Muscle of leg (tissue), 11 donors: ENCODE results near the gene ECSCR. TPM values are rescaled to one million over a fixed set of nuclear protein-coding genes. Genes with fewer than 3 reads are reported as not detected.

Experiments used
- DNase-seq: peaks from one replicate; pipeline ENCODE4 v3.0.0; 2013
- H3K27ac ChIP-seq: one replicate; pipeline ENCODE4 v1.5.1; 2013; ENCODE audit warnings: mild to moderate bottlenecking, low read length, control low read depth
- H3K27me3 ChIP-seq: one replicate; pipeline ENCODE4 v1.6.1; 2013; ENCODE audit warnings: low read length; ENCODE audit not compliant: control insufficient read depth, insufficient read depth
- H3K36me3 ChIP-seq: one replicate; pipeline ENCODE4 v1.6.1; 2013; ENCODE audit warnings: low read length; ENCODE audit not compliant: control insufficient read depth, insufficient read depth
- H3K4me1 ChIP-seq: one replicate; pipeline ENCODE4 v1.6.1; 2013; ENCODE audit warnings: low read length; ENCODE audit not compliant: control insufficient read depth, insufficient read depth
- H3K4me3 ChIP-seq: one replicate; pipeline ENCODE4 v1.5.1; 2013; ENCODE audit warnings: low read length, control low read depth
- H3K9me3 ChIP-seq: replicated peaks from 2 replicates; pipeline ENCODE4 v1.6.1; 2013; ENCODE audit warnings: low read depth, low read length; ENCODE audit not compliant: control insufficient read depth
- WGBS: methylation state at CpG from one replicate; pipeline ENCODE4 v1.1.5; 2013; ENCODE audit warnings: missing lambda C conversion rate; ENCODE audit not compliant: insufficient coverage; 5-methylcytosine and 5-hydroxymethylcytosine counted together
- polyA plus RNA-seq, 8 donors: library from polyadenylated mRNA; unstranded; fragments of 120-200 nt; gene quantifications; one replicate each; pipeline versions ENCODE4 v1.2.1 to v1.2.3, GENCODE V29; 2013; ENCODE audit warnings: inconsistent platforms in 1 of 8, low replicate concordance in 1 of 8; ENCODE audit not compliant: insufficient read length in 8 of 8, insufficient read depth in 1 of 8
- total RNA-seq: library from RNA; stranded (reverse); fragments of 120-200 nt; gene quantifications from one replicate; pipeline ENCODE4 v1.2.4, GENCODE V29; 2013

The ECSCR gene
- total and polyA plus RNA-seq, 9 donors, result 30.9 to 47.9 (median 35.8) TPM

DNA sequence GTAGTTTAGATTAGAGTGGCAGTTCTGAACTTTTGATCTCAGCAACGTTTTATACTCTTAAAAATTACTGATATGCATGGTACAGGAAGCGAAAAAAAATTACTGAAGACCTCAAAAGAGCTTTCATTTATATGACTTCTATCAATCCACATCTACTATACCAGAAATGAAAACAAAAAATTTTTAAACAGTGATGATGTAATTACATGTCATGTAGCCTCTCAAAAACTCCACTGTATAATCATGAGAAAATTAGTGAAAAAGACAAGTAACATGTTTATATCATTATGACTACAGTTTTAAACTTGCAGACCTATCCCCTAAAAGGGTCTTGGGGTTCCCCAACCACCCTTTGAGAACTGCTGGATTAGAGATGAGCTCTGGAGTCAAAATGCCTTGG, 32.5 kb downstream of the ECSCR start:
- no peak for DNase-seq
- Histone ChIP-seq H3K4me3 (no peak overlapping the region), H3K9me3 (no peaks in the 10 kb centered on the region), H3K27ac (no peak overlapping the region), H3K4me1 (no peaks in the 10 kb centered on the region), H3K27me3 (no peaks in the 10 kb centered on the region), H3K36me3 (peaks cover 44% of the 10 kb centered on the region)
- no CpG with 5 or more reads among the region's 2 CpGs for WGBS

DNA sequence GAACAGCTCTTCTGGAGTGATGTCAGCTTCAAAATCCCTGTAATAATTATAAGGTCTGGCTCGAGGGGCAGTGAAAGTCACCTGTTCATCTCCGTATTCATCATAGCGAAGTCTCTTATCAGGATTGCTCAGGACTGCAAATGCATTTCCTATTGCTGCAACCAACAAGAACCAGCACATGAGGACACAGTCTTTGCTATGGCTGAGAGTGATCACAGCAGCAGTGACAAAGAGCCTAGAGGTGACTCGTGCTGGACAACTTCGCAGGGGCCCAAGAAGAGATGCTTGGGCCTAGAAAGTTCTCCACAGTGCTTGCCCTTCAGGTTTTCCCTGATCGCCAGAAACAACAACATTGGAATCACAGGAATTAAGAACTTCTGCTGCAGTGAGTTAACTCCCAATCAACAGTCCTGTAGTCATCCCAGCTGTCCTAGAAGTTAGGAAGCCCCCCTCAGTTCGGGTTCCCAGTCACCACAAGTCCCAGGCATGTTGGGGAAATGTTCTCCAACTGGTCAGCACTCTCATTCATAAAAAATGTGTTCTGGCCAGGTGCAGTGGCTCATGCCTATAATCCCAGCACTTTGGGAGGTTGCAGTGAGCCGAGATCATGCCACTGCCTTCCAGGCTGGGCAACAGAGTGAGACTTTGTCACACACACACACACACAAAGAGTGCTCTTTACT, 36.2 kb downstream of the ECSCR start:
- H3K27me3 ChIP-seq, result no peaks in the 10 kb centered on the region
- no peak overlapping the region for H3K4me3 ChIP-seq
- no peak overlapping the region for H3K27ac ChIP-seq
- no peaks in the 10 kb centered on the region for H3K4me1 ChIP-seq
- peaks cover 53% of the 10 kb centered on the region for H3K36me3 ChIP-seq
- H3K9me3 ChIP-seq, result no peaks in the 10 kb centered on the region
- no peak for DNase-seq
- 87% methylated on average over 7 of the region's 8 CpGs for WGBS

DNA sequence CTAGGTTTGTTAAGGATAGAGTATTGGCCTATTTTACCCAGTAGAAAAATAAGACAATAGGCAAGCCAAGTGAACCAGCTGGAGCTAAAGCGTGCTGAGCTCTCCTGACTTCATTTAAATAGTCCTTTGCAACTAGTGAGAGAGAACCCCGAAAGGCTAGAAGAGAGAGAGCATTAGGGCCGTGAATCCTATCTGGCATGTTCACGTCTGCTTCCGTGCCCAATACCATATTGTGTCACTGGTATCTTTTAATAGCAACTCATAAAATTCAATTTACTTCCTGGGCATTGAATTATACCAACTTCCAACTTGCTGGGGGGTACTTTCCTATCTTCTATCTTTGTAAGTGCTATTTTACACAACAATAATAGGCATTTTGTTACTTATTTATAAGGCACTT, 37.0 kb downstream of the ECSCR start:
- H3K4me3 ChIP-seq, result no peak overlapping the region
- no peak overlapping the region for H3K27ac ChIP-seq
- H3K36me3 ChIP-seq, result peaks cover 57% of the 10 kb centered on the region
- H3K27me3 ChIP-seq, result no peaks in the 10 kb centered on the region
- 57% methylated on average over 1 of the region's 5 CpGs for WGBS
- no peak for DNase-seq
- no peaks in the 10 kb centered on the region for H3K4me1 ChIP-seq
- H3K9me3 ChIP-seq, result no peaks in the 10 kb centered on the region

DNA sequence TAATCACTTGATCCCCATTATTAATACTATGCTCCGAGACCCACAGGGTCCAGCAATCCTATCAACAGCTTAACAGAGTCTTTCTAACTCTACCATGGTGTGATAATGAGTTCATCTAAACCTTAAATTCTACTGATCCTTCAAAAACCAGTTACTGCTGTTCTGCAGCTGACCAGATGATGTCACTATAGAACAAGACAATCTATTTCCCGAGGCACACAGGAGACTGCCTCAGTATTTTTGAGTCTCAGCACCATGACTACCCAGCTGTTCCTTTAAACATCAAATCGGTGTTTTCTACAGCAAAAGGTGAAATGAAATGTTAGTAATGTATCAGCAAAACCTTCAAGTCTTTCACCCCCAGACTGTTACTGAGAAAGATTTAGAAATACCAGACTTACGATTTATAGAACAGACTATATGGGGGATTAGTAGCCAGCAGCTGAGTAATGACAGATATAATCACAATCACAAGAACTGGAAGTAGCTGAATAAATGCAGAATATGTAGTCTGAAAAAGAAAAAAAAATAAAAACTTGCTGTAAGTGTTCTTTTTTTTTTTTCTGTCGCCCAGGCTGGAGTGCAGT, 40.1 kb downstream of the ECSCR start:
- Histone ChIP-seq H3K9me3 (no peaks in the 10 kb centered on the region), H3K27me3 (no peaks in the 10 kb centered on the region), H3K4me1 (peaks cover 22% of the 10 kb centered on the region), H3K4me3 (no peak overlapping the region), H3K36me3 (peaks cover 65% of the 10 kb centered on the region), H3K27ac (peak overlapping the region; percentile 2)
- WGBS, result no CpG with 5 or more reads among the region's 5 CpGs
- peak; percentile 87 for DNase-seq

DNA sequence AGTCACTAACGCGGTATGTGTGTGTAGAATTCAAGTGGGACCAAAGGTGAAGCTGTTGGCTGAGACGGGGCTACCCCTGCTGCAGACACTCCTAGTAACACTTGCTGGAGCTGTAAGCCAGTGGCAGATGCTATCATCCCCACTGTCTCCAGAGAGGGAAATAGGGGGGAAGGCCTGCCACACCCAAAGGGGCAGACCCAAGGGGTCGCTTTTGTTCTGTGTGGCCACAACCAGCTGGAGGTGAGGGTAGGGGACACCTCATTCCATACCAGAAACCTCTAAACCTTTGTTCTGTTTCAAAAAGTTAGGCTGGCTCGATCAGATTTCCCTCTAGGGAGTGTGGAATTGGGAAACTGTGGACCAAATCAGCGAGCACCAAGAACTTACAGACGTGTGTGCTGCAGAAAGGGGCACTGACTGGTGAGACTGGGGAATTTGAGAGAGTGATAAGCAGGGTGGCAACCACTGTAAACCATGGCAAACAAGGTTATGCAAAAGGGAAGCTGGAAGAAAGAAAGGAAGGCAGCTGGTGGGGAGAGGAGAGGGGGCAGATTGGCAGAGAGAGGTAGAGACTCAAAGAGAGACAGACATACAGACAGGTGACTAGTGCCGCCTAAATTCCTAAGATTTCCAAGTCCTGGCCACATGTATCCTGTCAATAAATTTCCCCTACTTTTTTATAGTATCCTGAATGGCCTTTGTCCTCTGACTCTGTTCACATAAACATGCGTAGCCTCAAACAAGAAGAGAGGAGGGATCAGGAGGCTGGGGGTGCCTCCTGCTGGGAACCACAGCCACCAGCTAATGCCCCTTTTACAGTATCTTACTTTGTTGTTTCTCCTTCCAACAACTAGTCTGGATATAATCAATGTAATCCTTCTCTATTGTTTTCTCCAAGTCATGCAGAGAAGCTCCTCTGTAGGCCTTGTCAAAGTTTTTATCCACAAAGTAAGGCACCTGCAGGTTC, 43.0 kb downstream of the ECSCR start:
- Histone ChIP-seq H3K27ac (peak overlapping the region; percentile 83), H3K4me1 (peaks cover 47% of the 10 kb centered on the region), H3K9me3 (no peaks in the 10 kb centered on the region), H3K4me3 (no peak overlapping the region), H3K36me3 (peaks cover 50% of the 10 kb centered on the region), H3K27me3 (no peaks in the 10 kb centered on the region)
- no peak for DNase-seq
- WGBS, result 79% methylated on average over 3 of the region's 9 CpGs

DNA sequence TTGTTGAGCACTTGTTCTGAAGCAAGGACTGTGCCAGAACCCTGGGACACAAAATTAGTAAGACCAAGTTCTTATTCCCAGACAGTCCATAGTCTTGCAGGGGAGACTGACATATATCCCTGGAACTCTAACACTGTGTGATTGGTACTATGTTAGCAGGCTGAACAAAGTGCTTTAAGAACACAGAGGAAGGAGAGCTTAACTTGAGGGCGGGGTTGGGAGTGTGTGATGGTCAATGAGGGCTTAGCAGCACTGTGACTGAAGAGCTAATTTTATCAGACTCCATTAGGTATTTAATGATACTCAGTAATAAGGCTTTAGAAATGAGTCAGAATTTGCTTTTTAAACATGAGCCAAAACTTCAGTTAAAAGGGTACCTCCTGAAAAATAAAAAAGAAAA, 43.8 kb downstream of the ECSCR start:
- Histone ChIP-seq H3K27me3 (no peaks in the 10 kb centered on the region), H3K9me3 (no peaks in the 10 kb centered on the region), H3K4me3 (no peak overlapping the region), H3K4me1 (peaks cover 54% of the 10 kb centered on the region), H3K27ac (peak overlapping the region; percentile 83), H3K36me3 (peaks cover 46% of the 10 kb centered on the region)
- WGBS, result 80% methylated on average over 1 of the region's 1 CpG
- DNase-seq, result peak; percentile 36

DNA sequence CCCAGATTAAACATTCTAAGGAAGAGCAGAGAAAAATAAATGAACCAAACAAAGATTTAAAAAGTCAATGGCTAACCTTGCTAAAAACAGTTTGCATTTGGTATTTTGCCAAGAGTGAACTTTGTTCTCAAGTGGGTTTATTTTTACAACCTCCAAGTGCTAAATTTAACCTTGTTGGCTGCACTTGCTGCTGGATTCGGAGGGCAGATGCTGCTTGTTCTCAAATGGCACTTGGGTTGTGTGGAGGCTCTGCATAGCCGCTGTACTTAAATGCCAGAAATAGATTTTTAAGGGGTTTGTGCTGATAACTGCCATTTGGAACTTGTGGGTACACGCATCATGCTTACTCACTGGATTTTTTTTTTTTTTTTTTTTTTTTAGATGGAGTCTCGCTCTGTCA, 45.3 kb downstream of the ECSCR start:
- DNase-seq, result peak; percentile 81
- Histone ChIP-seq H3K4me1 (peaks cover 61% of the 10 kb centered on the region), H3K27me3 (no peaks in the 10 kb centered on the region), H3K36me3 (peaks cover 57% of the 10 kb centered on the region), H3K9me3 (no peaks in the 10 kb centered on the region), H3K27ac (peak overlapping the region; percentile 38), H3K4me3 (no peak overlapping the region)
- no CpG with 5 or more reads among the region's 4 CpGs for WGBS

DNA sequence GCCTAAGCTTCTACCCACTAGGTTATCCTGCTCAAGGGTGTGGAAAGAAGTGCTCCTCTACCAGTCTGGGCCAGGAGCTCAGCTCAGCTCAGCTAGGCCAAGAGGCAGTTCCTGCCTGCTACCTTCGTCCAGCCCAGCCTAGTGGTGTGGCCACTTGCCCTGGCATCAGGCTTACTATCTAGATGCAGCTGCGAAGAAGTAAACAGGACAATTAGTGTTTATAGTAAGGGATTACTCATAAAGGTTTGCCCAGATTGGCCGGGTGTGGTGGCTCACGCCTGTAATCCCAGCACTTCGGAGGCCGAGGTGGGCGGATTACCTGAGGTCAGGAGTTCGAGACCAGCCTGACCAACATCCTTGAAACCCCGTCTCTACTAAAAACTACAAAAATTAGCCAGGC, 45.9 kb downstream of the ECSCR start:
- no peak for DNase-seq
- Histone ChIP-seq H3K4me1 (peaks cover 61% of the 10 kb centered on the region), H3K36me3 (peaks cover 58% of the 10 kb centered on the region), H3K4me3 (no peak overlapping the region), H3K9me3 (no peaks in the 10 kb centered on the region), H3K27ac (peak overlapping the region; percentile 94), H3K27me3 (no peaks in the 10 kb centered on the region)
- 86% methylated on average over 4 of the region's 9 CpGs for WGBS

DNA sequence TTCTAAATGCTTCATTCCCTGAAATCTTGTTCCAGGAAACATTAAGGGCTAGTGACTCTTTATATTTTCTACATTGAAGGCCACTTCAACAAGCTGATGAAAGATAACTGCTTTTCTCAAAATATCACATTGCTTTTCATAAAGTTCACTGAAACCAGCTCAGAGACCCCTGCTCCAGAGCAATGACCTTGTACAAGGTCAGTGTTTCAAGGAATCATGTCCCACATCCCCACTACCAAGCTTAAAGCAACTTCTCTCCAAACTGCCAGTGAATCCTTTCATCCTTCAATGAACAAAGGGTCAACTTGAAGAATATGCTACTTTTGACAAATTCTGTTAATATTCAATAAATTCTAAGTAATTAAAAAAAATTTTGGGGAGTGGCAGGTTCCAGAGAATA, 46.7 kb downstream of the ECSCR start:
- peak overlapping the region; percentile 94 for H3K27ac ChIP-seq
- H3K4me1 ChIP-seq, result peaks cover 61% of the 10 kb centered on the region
- no peak for DNase-seq
- H3K36me3 ChIP-seq, result peaks cover 54% of the 10 kb centered on the region
- H3K4me3 ChIP-seq, result no peak overlapping the region
- H3K27me3 ChIP-seq, result no peaks in the 10 kb centered on the region
- no peaks in the 10 kb centered on the region for H3K9me3 ChIP-seq

DNA sequence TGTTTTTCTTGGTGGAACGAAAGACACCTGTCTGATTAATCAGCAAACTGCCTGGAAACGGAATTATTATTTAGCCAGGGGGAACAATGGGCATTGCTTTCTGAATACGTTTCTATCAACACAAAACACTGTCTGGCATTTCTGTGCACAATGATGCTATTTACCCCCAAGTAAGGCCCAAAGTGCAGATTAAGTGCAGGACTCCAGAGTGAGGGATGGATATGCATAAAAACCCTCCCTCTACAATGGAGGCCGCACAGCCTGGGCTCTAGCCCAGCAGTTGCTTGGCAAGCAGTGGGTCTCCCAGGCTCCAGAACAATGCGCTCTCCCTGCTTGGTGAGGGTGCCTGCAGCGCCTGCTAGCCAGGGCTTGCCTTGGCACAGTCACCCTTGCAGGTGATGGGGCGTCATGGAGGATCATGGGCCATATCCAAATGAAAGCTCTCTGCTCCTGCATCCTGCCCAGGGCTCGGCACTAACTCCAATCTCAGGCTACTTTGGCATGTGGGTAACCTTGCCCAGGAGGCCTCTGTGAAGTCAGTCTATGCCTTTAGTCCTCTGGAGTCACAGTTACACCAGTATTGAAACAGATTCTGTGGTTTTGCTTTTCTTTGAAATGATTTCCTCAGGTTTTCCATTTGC, 47.2 kb downstream of the ECSCR start:
- H3K36me3 ChIP-seq, result peaks cover 53% of the 10 kb centered on the region
- DNase-seq, result peak; percentile 44
- peaks cover 61% of the 10 kb centered on the region for H3K4me1 ChIP-seq

More for the DNA sequence above, 47.2 kb downstream of the ECSCR start:
- peak overlapping the region; percentile 94 for H3K27ac ChIP-seq
- no peak overlapping the region for H3K4me3 ChIP-seq
- no peaks in the 10 kb centered on the region for H3K9me3 ChIP-seq
- WGBS, result 64% methylated on average over 8 of the region's 8 CpGs
- H3K27me3 ChIP-seq, result no peaks in the 10 kb centered on the region
